K562 (cell line): Measurements from ENCODE around the gene PBX2. TPM values are rescaled to one million over a fixed set of nuclear protein-coding genes. Genes with fewer than 3 reads are reported as not detected.

ENCODE experiments used
- BRCA1 ChIP-seq, 2 experiments: fragments of 450-650 bp in 1 of 2; sonication (generic) in 1 of 2; formaldehyde crosslinking in 1 of 2; IDR thresholded peaks; 2 replicates each; pipeline versions ENCODE4 v1.5.0 to v1.6.1; 2017 to 2020; ENCODE audit warnings: mild to moderate bottlenecking in 1 of 2, missing genetic modification reagents in 1 of 2
- PHTF2 ChIP-seq: fragments of 250-450 bp; sonication (Bioruptor Pico); IDR thresholded peaks from 2 replicates; pipeline ENCODE4 v1.5.0; 2021; ENCODE audit warnings: mild to moderate bottlenecking
- SP1 ChIP-seq: sonication (generic); formaldehyde crosslinking; IDR thresholded peaks from 2 replicates; pipeline ENCODE4 v1.8.1; 2022; ENCODE audit warnings: mild to moderate bottlenecking, missing genetic modification reagents
- SRSF9 ChIP-seq: fragments of 200-400 bp; formaldehyde crosslinking; IDR thresholded peaks from 2 replicates; pipeline ENCODE4 v1.6.1; 2017; ENCODE audit warnings: low read depth, low read length, borderline replicate concordance
- TSC22D4 ChIP-seq: fragments of 450-650 bp; IDR thresholded peaks from 2 replicates; pipeline ENCODE4 v1.6.1; 2016; ENCODE audit warnings: missing genetic modification characterization, missing biosample characterization, control low read depth
- ZNF282 ChIP-seq: sonication (generic); formaldehyde crosslinking; IDR thresholded peaks from 2 replicates; pipeline ENCODE4 v1.8.1; 2023; ENCODE audit warnings: missing genetic modification reagents
- ZNF444 ChIP-seq: fragments of 250-450 bp; sonication (Bioruptor Pico); IDR thresholded peaks from 2 replicates; pipeline ENCODE4 v1.4.0; 2020; ENCODE audit warnings: mild to moderate bottlenecking, moderate library complexity
- ZNF76 ChIP-seq: fragments of 250-450 bp; sonication (Bioruptor Pico); IDR thresholded peaks from 2 replicates; pipeline ENCODE4 v1.4.0; 2020; ENCODE audit warnings: mild to moderate bottlenecking, moderate library complexity, borderline replicate concordance
- polyA plus RNA-seq, 8 experiments: library from polyadenylated mRNA; depleted of rRNA in 4 of 8; stranded (reverse) in 5 of 8; unstranded in 3 of 8; fragments of >200 nt; fragmentation: Nextera tagmentation in 2 of 8; fragmentation: Illumina TruSeq in 1 of 8; extraction: Ambion mirVana in 2 of 8; extraction: Trizol in 1 of 8; gene quantifications; 2 replicates each; pipeline versions ENCODE4 v1.2.1 to v1.2.3, GENCODE V29; 2011 to 2014; ENCODE audit warnings: inconsistent platforms in 1 of 8, missing spikeins in 1 of 8
- total RNA-seq, 7 experiments: library from RNA; depleted of rRNA in 6 of 7; stranded (reverse); fragments of >200 nt in 6 of 7; fragmentation: Illumina TruSeq in 2 of 7; extraction: Trizol in 2 of 7; gene quantifications; 2 replicates each; pipeline versions ENCODE4 v1.2.1 to v1.2.3, GENCODE V29; 2011 to 2021; ENCODE audit warnings: low replicate concordance in 1 of 7
- TF ChIP-seq, protein P1 (sequence below): sonication (generic); IDR thresholded peaks from 2 replicates; pipeline ENCODE4 v1.6.1; 2016
- TF ChIP-seq, protein P2 (sequence below): fragments of 450-650 bp; IDR thresholded peaks from 2 replicates; pipeline ENCODE4 v1.6.1; 2017; ENCODE audit warnings: antibody characterized with exemption
- TF ChIP-seq, protein P3 (sequence below): sonication (generic); formaldehyde crosslinking; IDR thresholded peaks from 2 replicates; pipeline ENCODE4 v1.8.0; 2023; ENCODE audit warnings: mild to moderate bottlenecking, missing genetic modification reagents
- TF ChIP-seq, protein P4 (sequence below): sonication (generic); formaldehyde crosslinking; IDR thresholded peaks from 2 replicates; pipeline ENCODE4 v1.8.1; 2023; ENCODE audit warnings: mild to moderate bottlenecking, missing genetic modification reagents
- TF ChIP-seq, protein P5 (sequence below): fragments of 250-450 bp; sonication (Bioruptor Pico); IDR thresholded peaks from 2 replicates; pipeline ENCODE4 v1.8.0; 2021; ENCODE audit warnings: moderate library complexity, mild to moderate bottlenecking, inconsistent platforms
- TF ChIP-seq, protein P6 (sequence below), 3 experiments: fragments of 200-800 bp in 1 of 3; fragments of 250-450 bp in 1 of 3; fragments of 450-650 bp in 1 of 3; sonication (Bioruptor Pico) in 1 of 3; sonication (Bioruptor generic) in 1 of 3; formaldehyde crosslinking in 1 of 3; IDR thresholded peaks; 2 replicates each; pipeline versions ENCODE4 v1.6.1 to v1.8.0; 2016 to 2022; ENCODE audit warnings: mild to moderate bottlenecking in 2 of 3, missing genetic modification characterization in 2 of 3, missing compliant biosample characterization in 1 of 3, moderate library complexity in 1 of 3

Gene PBX2
- total and polyA plus RNA-seq, 9 of the 15 experiments (the other 6 are each of a cell fraction or from before 2014, with no cell fraction given), result 1.9 to 134 (median 62.5) TPM

DNA sequence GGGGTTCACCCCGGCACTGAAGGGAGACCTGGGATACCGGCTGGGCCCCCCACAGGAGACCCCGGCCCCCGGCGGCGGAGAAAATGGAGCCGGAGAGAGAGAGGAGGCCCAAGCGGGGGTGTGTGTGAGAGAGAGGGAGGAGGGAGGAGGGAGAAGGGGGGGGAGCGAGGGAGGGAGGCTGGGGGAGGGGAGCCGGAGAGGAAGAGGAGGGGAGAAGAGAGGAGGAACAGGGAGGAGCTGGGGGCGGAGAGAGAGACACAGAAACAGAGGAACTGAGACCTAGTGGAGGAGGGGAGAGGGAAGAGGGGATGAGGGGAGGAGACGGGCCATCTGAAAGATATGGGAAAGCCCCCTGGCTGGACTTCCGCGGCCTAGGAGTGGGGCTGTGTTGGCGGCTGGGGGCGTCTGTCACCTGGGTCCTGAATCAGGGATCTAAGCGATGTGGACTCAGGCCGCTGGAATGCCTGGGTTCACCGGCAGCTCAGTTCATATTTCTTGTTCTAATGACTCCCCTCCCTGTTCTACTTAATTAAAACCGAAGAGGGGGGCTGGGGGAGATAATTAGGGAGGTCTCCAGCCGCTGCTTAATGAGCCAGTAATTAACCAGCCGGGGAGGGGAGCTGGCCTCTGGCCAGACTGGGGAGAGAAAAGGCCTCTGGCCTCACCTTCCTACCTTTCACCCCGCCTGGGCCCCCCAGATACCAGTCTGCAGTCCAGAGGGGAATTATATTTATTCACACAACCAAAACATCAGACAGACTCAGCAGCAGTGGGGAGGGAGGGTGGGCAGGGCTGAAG is at the start of gene PBX2 (continued):
- TF ChIP-seq, protein P1, sequence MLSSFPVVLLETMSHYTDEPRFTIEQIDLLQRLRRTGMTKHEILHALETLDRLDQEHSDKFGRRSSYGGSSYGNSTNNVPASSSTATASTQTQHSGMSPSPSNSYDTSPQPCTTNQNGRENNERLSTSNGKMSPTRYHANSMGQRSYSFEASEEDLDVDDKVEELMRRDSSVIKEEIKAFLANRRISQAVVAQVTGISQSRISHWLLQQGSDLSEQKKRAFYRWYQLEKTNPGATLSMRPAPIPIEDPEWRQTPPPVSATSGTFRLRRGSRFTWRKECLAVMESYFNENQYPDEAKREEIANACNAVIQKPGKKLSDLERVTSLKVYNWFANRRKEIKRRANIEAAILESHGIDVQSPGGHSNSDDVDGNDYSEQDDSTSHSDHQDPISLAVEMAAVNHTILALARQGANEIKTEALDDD, result no peak
- TF ChIP-seq PHTF2 (CRISPR knock-in tag) (no peak), ZNF444 (CRISPR knock-in tag) (peak; percentile 68), ZNF282 (no peak), TSC22D4 (tag) (no peak), ZNF76 (no peak), SRSF9 (no peak), BRCA1 (IDR thresholded peaks at IDR 0.05) (no peak), BRCA1 (CRISPR knock-in tag; IDR thresholded peaks at IDR 0.05) (no peak), SP1 (no peak; the same call in 1 of the 2 replicates)
- TF ChIP-seq, protein P2, sequence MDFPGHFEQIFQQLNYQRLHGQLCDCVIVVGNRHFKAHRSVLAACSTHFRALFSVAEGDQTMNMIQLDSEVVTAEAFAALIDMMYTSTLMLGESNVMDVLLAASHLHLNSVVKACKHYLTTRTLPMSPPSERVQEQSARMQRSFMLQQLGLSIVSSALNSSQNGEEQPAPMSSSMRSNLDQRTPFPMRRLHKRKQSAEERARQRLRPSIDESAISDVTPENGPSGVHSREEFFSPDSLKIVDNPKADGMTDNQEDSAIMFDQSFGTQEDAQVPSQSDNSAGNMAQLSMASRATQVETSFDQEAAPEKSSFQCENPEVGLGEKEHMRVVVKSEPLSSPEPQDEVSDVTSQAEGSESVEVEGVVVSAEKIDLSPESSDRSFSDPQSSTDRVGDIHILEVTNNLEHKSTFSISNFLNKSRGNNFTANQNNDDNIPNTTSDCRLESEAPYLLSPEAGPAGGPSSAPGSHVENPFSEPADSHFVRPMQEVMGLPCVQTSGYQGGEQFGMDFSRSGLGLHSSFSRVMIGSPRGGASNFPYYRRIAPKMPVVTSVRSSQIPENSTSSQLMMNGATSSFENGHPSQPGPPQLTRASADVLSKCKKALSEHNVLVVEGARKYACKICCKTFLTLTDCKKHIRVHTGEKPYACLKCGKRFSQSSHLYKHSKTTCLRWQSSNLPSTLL, result no peak
- TF ChIP-seq, protein P3, sequence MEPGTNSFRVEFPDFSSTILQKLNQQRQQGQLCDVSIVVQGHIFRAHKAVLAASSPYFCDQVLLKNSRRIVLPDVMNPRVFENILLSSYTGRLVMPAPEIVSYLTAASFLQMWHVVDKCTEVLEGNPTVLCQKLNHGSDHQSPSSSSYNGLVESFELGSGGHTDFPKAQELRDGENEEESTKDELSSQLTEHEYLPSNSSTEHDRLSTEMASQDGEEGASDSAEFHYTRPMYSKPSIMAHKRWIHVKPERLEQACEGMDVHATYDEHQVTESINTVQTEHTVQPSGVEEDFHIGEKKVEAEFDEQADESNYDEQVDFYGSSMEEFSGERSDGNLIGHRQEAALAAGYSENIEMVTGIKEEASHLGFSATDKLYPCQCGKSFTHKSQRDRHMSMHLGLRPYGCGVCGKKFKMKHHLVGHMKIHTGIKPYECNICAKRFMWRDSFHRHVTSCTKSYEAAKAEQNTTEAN, result no peak
- TF ChIP-seq, protein P4, sequence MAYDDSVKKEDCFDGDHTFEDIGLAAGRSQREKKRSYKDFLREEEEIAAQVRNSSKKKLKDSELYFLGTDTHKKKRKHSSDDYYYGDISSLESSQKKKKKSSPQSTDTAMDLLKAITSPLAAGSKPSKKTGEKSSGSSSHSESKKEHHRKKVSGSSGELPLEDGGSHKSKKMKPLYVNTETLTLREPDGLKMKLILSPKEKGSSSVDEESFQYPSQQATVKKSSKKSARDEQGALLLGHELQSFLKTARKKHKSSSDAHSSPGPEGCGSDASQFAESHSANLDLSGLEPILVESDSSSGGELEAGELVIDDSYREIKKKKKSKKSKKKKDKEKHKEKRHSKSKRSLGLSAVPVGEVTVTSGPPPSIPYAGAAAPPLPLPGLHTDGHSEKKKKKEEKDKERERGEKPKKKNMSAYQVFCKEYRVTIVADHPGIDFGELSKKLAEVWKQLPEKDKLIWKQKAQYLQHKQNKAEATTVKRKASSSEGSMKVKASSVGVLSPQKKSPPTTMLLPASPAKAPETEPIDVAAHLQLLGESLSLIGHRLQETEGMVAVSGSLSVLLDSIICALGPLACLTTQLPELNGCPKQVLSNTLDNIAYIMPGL (CRISPR knock-in tag), result no peak
- TF ChIP-seq, protein P5, sequence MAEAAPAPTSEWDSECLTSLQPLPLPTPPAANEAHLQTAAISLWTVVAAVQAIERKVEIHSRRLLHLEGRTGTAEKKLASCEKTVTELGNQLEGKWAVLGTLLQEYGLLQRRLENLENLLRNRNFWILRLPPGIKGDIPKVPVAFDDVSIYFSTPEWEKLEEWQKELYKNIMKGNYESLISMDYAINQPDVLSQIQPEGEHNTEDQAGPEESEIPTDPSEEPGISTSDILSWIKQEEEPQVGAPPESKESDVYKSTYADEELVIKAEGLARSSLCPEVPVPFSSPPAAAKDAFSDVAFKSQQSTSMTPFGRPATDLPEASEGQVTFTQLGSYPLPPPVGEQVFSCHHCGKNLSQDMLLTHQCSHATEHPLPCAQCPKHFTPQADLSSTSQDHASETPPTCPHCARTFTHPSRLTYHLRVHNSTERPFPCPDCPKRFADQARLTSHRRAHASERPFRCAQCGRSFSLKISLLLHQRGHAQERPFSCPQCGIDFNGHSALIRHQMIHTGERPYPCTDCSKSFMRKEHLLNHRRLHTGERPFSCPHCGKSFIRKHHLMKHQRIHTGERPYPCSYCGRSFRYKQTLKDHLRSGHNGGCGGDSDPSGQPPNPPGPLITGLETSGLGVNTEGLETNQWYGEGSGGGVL (CRISPR knock-in tag), result no peak
- TF ChIP-seq, protein P6, sequence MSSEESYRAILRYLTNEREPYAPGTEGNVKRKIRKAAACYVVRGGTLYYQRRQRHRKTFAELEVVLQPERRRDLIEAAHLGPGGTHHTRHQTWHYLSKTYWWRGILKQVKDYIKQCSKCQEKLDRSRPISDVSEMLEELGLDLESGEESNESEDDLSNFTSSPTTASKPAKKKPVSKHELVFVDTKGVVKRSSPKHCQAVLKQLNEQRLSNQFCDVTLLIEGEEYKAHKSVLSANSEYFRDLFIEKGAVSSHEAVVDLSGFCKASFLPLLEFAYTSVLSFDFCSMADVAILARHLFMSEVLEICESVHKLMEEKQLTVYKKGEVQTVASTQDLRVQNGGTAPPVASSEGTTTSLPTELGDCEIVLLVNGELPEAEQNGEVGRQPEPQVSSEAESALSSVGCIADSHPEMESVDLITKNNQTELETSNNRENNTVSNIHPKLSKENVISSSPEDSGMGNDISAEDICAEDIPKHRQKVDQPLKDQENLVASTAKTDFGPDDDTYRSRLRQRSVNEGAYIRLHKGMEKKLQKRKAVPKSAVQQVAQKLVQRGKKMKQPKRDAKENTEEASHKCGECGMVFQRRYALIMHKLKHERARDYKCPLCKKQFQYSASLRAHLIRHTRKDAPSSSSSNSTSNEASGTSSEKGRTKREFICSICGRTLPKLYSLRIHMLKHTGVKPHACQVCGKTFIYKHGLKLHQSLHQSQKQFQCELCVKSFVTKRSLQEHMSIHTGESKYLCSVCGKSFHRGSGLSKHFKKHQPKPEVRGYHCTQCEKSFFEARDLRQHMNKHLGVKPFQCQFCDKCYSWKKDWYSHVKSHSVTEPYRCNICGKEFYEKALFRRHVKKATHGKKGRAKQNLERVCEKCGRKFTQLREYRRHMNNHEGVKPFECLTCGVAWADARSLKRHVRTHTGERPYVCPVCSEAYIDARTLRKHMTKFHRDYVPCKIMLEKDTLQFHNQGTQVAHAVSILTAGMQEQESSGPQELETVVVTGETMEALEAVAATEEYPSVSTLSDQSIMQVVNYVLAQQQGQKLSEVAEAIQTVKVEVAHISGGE (CRISPR knock-in tag; IDR thresholded peaks at IDR 0.05), result 0 out of 6 replicates have a peak, but pooled peaks of 1 of the 3 experiments have one; percentile 43
